ENCODE results near the gene SDR39U1.
A peak's percentile ranks its signal among the peaks of the same experiment; 100 is the strongest.

Gene SDR39U1

GRCh38 chr14:24414077-24414476 lies 28.5 kb downstream of the SDR39U1 start:
- H3K4me3 ChIP-seq (ENCODE audit: low read depth, low read length), result no peak overlapping the region
- DNase-seq (ENCODE audit: low read depth), result no peak
- no peak for TF ChIP-seq CTCF (IDR thresholded peaks at IDR 0.05; ENCODE audit: low read depth, low read length, missing control alignments)

GRCh38 chr14:24411443-24412389 lies 30.9 kb downstream of the SDR39U1 start:
- no peak overlapping the region for H3K4me3 ChIP-seq (ENCODE audit: low read depth, low read length)
- no peak for DNase-seq (ENCODE audit: low read depth)
- TF ChIP-seq CTCF (IDR thresholded peaks at IDR 0.05; ENCODE audit: low read depth, low read length, missing control alignments), result peak; percentile 80

- TF ChIP-seq CTCF (IDR thresholded peaks at IDR 0.05; ENCODE audit: low read depth, low read length, missing control alignments), result no peak
- no peak for DNase-seq (ENCODE audit: low read depth)
- H3K4me3 ChIP-seq (ENCODE audit: low read depth, low read length), result no peak overlapping the region
Observed at GRCh38 chr14:24409956-24410355, 32.6 kb downstream of the SDR39U1 start.

- DNase-seq (ENCODE audit: low read depth), result no peak
- TF ChIP-seq CTCF (IDR thresholded peaks at IDR 0.05; ENCODE audit: low read depth, low read length, missing control alignments), result no peak
- H3K4me3 ChIP-seq (ENCODE audit: low read depth, low read length), result no peak overlapping the region
Observed at GRCh38 chr14:24409192-24409591, 33.4 kb downstream of the SDR39U1 start.

- H3K4me3 ChIP-seq (ENCODE audit: low read depth, low read length), result no peak overlapping the region
- TF ChIP-seq CTCF (IDR thresholded peaks at IDR 0.05; ENCODE audit: low read depth, low read length, missing control alignments), result no peak
Observed at GRCh38 chr14:24408764-24409163, 33.8 kb downstream of the SDR39U1 start.

GRCh38 chr14:24407608-24408325 lies 34.8 kb downstream of the SDR39U1 start:
- H3K4me3 ChIP-seq (ENCODE audit: low read depth, low read length), result no peak overlapping the region
- TF ChIP-seq CTCF (IDR thresholded peaks at IDR 0.05; ENCODE audit: low read depth, low read length, missing control alignments), result no peak
- DNase-seq (ENCODE audit: low read depth), result no peak

More at GRCh38 chr14:24408764-24409163, 33.8 kb downstream of the SDR39U1 start:
- no peak for DNase-seq (ENCODE audit: low read depth)

All from GM12864 (cell line).